H1 (cell line): ENCODE results near the gene RIPOR3. TPM values are rescaled to one million over a fixed set of nuclear protein-coding genes. Genes with fewer than 3 reads are reported as not detected.

ENCODE experiments used
- CTCF ChIA-PET: fragments of 300-600 bp; sonication (Branson Sonifier 250); formaldehyde crosslinking; loops from one replicate; lab custom pipeline; 2021; ENCODE audit not compliant: partially characterized antibody; lab: Charles Lee
- POLR2A ChIA-PET: fragments of 300-600 bp; sonication (Branson Sonifier 250); formaldehyde crosslinking; loops from one replicate; lab custom pipeline; 2021; ENCODE audit warnings: inconsistent platforms; ENCODE audit not compliant: partially characterized antibody; lab: Charles Lee
- DNase-seq, 2 experiments: peaks; one replicate each; pipeline versions ENCODE4 v3.0.0 to v3.0.0-alpha.2; 2010 to 2022; ENCODE audit warnings: low spot score in 2 of 2, low read depth in 1 of 2, mixed read lengths in 1 of 2
- FAIRE-seq: peaks from 2 replicates; lab custom pipeline; 2011; peaks lifted over from hg19 to GRCh38; lab: Jason Lieb, UNC
- H2AFZ ChIP-seq: 2 replicates; pipeline ENCODE4 v1.8.1; 2012; ENCODE audit warnings: low read length, inconsistent platforms
- H2AK5ac ChIP-seq: 2 replicates; pipeline ENCODE4 v1.6.1; 2013; ENCODE audit warnings: low read depth, low read length
- H2BK120ac ChIP-seq: replicated peaks from 2 replicates; pipeline ENCODE3; 2013; ENCODE audit warnings: low read depth, low read length, inconsistent platforms
- H2BK12ac ChIP-seq: 2 replicates; pipeline ENCODE4 v1.6.1; 2013; ENCODE audit warnings: low read depth, low read length
- H2BK15ac ChIP-seq: 2 replicates; pipeline ENCODE4 v1.6.1; 2013; ENCODE audit warnings: low read length
- H2BK20ac ChIP-seq: 2 replicates; pipeline ENCODE4 v1.6.1; 2013; ENCODE audit warnings: low read length
- H2BK5ac ChIP-seq: 2 replicates; pipeline ENCODE4 v1.6.1; 2013; ENCODE audit warnings: low read depth, low read length
- H3K14ac ChIP-seq: 2 replicates; pipeline ENCODE4 v1.6.1; 2013; ENCODE audit warnings: inconsistent platforms; ENCODE audit not compliant: insufficient read length
- H3K18ac ChIP-seq: 2 replicates; pipeline ENCODE4 v1.6.1; 2013; ENCODE audit warnings: low read length; ENCODE audit errors: extremely low read depth
- H3K23ac ChIP-seq: 2 replicates; pipeline ENCODE4 v1.6.1; 2013; ENCODE audit warnings: inconsistent platforms; ENCODE audit not compliant: insufficient read length
- H3K23me2 ChIP-seq: 2 replicates; pipeline ENCODE4 v1.6.1; 2013; ENCODE audit warnings: low read depth, low read length
- H3K27ac ChIP-seq: 2 replicates; pipeline ENCODE4 v1.6.1; 2011; ENCODE audit warnings: low read depth, low read length, inconsistent platforms
- H3K27me3 ChIP-seq, 4 experiments: replicated peaks in 1 of 4; 1 replicate in 1 of 4; 2 replicates in 3 of 4; pipeline versions ENCODE4 v1.6.1 to v1.8.1; 2011 to 2013; ENCODE audit warnings: low read length in 3 of 4, mild to moderate bottlenecking in 3 of 4, inconsistent platforms in 2 of 4, mixed read lengths in 2 of 4, moderate library complexity in 1 of 4; ENCODE audit not compliant: control insufficient read depth in 3 of 4, insufficient read depth in 3 of 4; ENCODE audit errors: extremely low read depth in 1 of 4
- H3K36me3 ChIP-seq, 4 experiments: 2 replicates each; pipeline versions ENCODE4 v1.6.1 to v1.8.1; 2011 to 2013; ENCODE audit warnings: mild to moderate bottlenecking in 4 of 4, low read length in 3 of 4, moderate library complexity in 2 of 4, control low read depth in 1 of 4, inconsistent platforms in 1 of 4; ENCODE audit not compliant: insufficient read depth in 4 of 4, control insufficient read depth in 2 of 4
- H3K4ac ChIP-seq: replicated peaks from 2 replicates; pipeline ENCODE3; 2013; ENCODE audit warnings: low read length, low read depth, mixed read lengths, inconsistent platforms; ENCODE audit not compliant: insufficient read length
- H3K4me1 ChIP-seq, 4 experiments: replicated peaks in 1 of 4; 1 replicate in 1 of 4; 2 replicates in 3 of 4; pipeline versions ENCODE4 v1.6.1 to v1.8.1; 2011 to 2013; ENCODE audit warnings: low read length in 3 of 4, inconsistent platforms in 2 of 4, mixed read lengths in 1 of 4; ENCODE audit not compliant: insufficient read depth in 4 of 4, control insufficient read depth in 3 of 4
- H3K4me2 ChIP-seq, 2 experiments: 2 replicates each; pipeline versions ENCODE4 v1.6.1 to v1.8.1; 2011 to 2013; ENCODE audit warnings: low read depth in 2 of 2, low read length in 2 of 2, control low read depth in 1 of 2, inconsistent platforms in 1 of 2, mild to moderate bottlenecking in 1 of 2; ENCODE audit not compliant: insufficient read depth in 1 of 2
- H3K4me3 ChIP-seq, 4 experiments: fragments of 200-600, 300-600 bp in 1 of 4; sonication (generic), shearing (Covaris generic), sonication (Bioruptor Twin) in 1 of 4; 2 replicates each; pipeline versions ENCODE4 v1.5.1 to v1.8.1; 2011 to 2016; ENCODE audit warnings: low read length in 4 of 4, low read depth in 3 of 4, control low read depth in 2 of 4, inconsistent platforms in 2 of 4, mild to moderate bottlenecking in 2 of 4, mixed read lengths in 1 of 4, moderate library complexity in 1 of 4; ENCODE audit not compliant: insufficient read depth in 2 of 4; ENCODE audit errors: extremely low read depth in 1 of 4
- H3K56ac ChIP-seq: replicated peaks from 2 replicates; pipeline ENCODE3; 2013; ENCODE audit warnings: low read depth, mild to moderate bottlenecking, mixed read lengths, low read length, inconsistent platforms; ENCODE audit not compliant: insufficient read length
- H3K79me1 ChIP-seq: 2 replicates; pipeline ENCODE4 v1.6.1; 2013; ENCODE audit warnings: low read depth, low read length, control low read depth
- H3K79me2 ChIP-seq, 2 experiments: 2 replicates each; pipeline versions ENCODE4 v1.6.1 to v1.8.1; 2012 to 2013; ENCODE audit warnings: low read length in 2 of 2, mild to moderate bottlenecking in 2 of 2, inconsistent platforms in 1 of 2; ENCODE audit not compliant: insufficient read depth in 2 of 2, control insufficient read depth in 1 of 2
- H3K9ac ChIP-seq, 4 experiments: replicated peaks in 1 of 4; 1 replicate in 1 of 4; 2 replicates in 3 of 4; pipeline versions ENCODE4 v1.6.1 to v1.8.1; 2011 to 2013; ENCODE audit warnings: low read depth in 3 of 4, low read length in 3 of 4, control low read depth in 2 of 4, mild to moderate bottlenecking in 2 of 4, moderate library complexity in 2 of 4, inconsistent platforms in 1 of 4; ENCODE audit errors: extremely low read depth in 1 of 4
- H3K9me3 ChIP-seq, 2 experiments: 2 replicates each; pipeline versions ENCODE4 v1.6.1 to v1.8.1; 2012 to 2013; ENCODE audit warnings: mild to moderate bottlenecking in 2 of 2, moderate library complexity in 2 of 2, control low read depth in 1 of 2, inconsistent platforms in 1 of 2, low read depth in 1 of 2, low read length in 1 of 2, mixed read lengths in 1 of 2; ENCODE audit not compliant: insufficient read depth in 2 of 2
- H4K20me1 ChIP-seq, 2 experiments: replicated peaks in 1 of 2; 2 replicates each; pipeline versions ENCODE3 to v1.8.1; 2011 to 2013; ENCODE audit warnings: inconsistent platforms in 2 of 2, low read length in 2 of 2, mild to moderate bottlenecking in 1 of 2; ENCODE audit not compliant: insufficient read depth in 2 of 2, control insufficient read depth in 1 of 2
- H4K5ac ChIP-seq: 2 replicates; pipeline ENCODE4 v1.6.1; 2013; ENCODE audit warnings: low read length, low read depth, mixed read lengths, inconsistent platforms; ENCODE audit not compliant: insufficient read length
- H4K8ac ChIP-seq: 2 replicates; pipeline ENCODE4 v1.8.0; 2013; ENCODE audit warnings: mild to moderate bottlenecking, moderate library complexity, low read length, inconsistent platforms; ENCODE audit not compliant: insufficient read depth; ENCODE audit errors: extremely low read depth
- H4K91ac ChIP-seq: replicated peaks from 2 replicates; pipeline ENCODE3; 2013; ENCODE audit warnings: low read length, mixed read lengths, inconsistent platforms; ENCODE audit not compliant: insufficient read length
- GTF2F1 ChIP-seq: IDR thresholded peaks from 2 replicates; pipeline ENCODE4 v1.6.1; 2012; ENCODE audit warnings: low read depth, low read length, improper control_type of control experiment, borderline replicate concordance
- NANOG ChIP-seq: IDR thresholded peaks from 2 replicates; pipeline ENCODE4 v1.6.1; 2011; ENCODE audit warnings: low read length, low read depth, mild to moderate bottlenecking, inconsistent platforms; ENCODE audit not compliant: insufficient read depth, poor library complexity, severe bottlenecking
- RBBP5 ChIP-seq: IDR thresholded peaks from 2 replicates; pipeline ENCODE4 v1.7.1; 2012; ENCODE audit warnings: low read depth, mild to moderate bottlenecking, inconsistent platforms, low read length, moderate library complexity, borderline replicate concordance
- SAP30 ChIP-seq: fragments of 300-600 bp; sonication (generic); IDR thresholded peaks from 2 replicates; pipeline ENCODE4 v1.7.1; 2012; ENCODE audit warnings: low read length, moderate library complexity, mild to moderate bottlenecking, inconsistent platforms; ENCODE audit not compliant: insufficient read depth, insufficient replicate concordance
- WGBS, 2 experiments: shearing (Covaris generic) in 1 of 2; methylation state at CpG; one replicate each; pipeline versions ENCODE4 v1.1.6 to v1.1.7; 2013 to 2015; ENCODE audit warnings: low lambda C conversion rate in 2 of 2, mixed read lengths in 2 of 2, inconsistent platforms in 1 of 2, low coverage in 1 of 2, missing lambda C conversion rate in 1 of 2; ENCODE audit not compliant: insufficient replicate concordance in 2 of 2, insufficient coverage in 1 of 2, insufficient read length in 1 of 2; ENCODE audit errors: extremely low coverage in 1 of 2, missing lambda C conversion rate in 1 of 2; 5-methylcytosine and 5-hydroxymethylcytosine counted together
- polyA plus RNA-seq, 7 experiments: library from polyadenylated mRNA; depleted of rRNA in 3 of 7; stranded (reverse) in 5 of 7; unstranded in 2 of 7; fragments of >200 nt in 5 of 7; fragments of 200-250 nt in 2 of 7; gene quantifications; 1 replicate in 5 of 7; 2 replicates in 1 of 7; 4 replicates in 1 of 7; pipeline versions ENCODE4 v1.2.1 to v1.2.3, GENCODE V29; 2011 to 2013; ENCODE audit warnings: missing spikeins in 2 of 7, mixed read lengths in 2 of 7
- total RNA-seq: library from RNA; stranded (reverse); fragmentation: NEBNext Ultra II Directional; extraction: Animal tissue kit (Norgen Biotek cat#: 25700); gene quantifications from 2 replicates; pipeline ENCODE4 v1.2.1, GENCODE V29; 2021

Gene RIPOR3
- total and polyA plus RNA-seq, 2 of the 8 experiments (the other 6 are each of a cell fraction or from before 2014, with no cell fraction given) = 3.6 to 4.5 TPM

- Histone ChIP-seq H3K4me3 (peak overlapping the region; percentile 31 to 64 (median 50)), H4K5ac (no peak overlapping the region), H2BK15ac (peak overlapping the region; percentile 61; the same call in 1 of the 2 replicates), H4K20me1 (no peaks in the 10 kb centered on the region), H3K4ac (peak overlapping the region; percentile 28), H2BK20ac (peak overlapping the region; percentile 100), H2AK5ac (0 out of 2 replicates have a peak overlapping the region, but pooled peaks have one; percentile 40), H3K36me3 (no peaks in the 10 kb centered on the region), H3K79me1 (no peaks in the 10 kb centered on the region; the same call in 1 of the 2 replicates), H3K18ac (peak overlapping the region; percentile 72), H2BK120ac (peak overlapping the region; percentile 80), H4K8ac (peak overlapping the region; percentile 25; the same call in 1 of the 2 replicates), H3K56ac (no peak overlapping the region), H3K27ac (no peak overlapping the region), H3K23me2 (peaks cover 19% of the 10 kb centered on the region), H3K4me1 (peaks cover 16 to 24% (median 18%) of the 10 kb centered on the region in 4 experiments), H4K91ac (peak overlapping the region; percentile 56), H3K14ac (no peak overlapping the region), H3K23ac (no peak overlapping the region), H2BK12ac (peak overlapping the region; percentile 90), H3K27me3 (0 out of 7 replicates have a peak, but pooled peaks cover 0 to 2% (median 0%) of the 10 kb centered on the region in 4 experiments), H3K9ac (peak overlapping the region in 2 of 4 experiments; percentile 25 to 51; a peak in 2 of 7 replicates), H2BK5ac (peak overlapping the region; percentile 79; the same call in 1 of the 2 replicates), H2AFZ (peak overlapping the region; percentile 25), H3K9me3 (no peaks in the 10 kb centered on the region), H3K4me2 (peak overlapping the region; percentile 85 to 93), H3K79me2 (no peaks in the 10 kb centered on the region; a peak in 1 of 4 replicates)
- 13% methylated on average over 23 of the region's 23 CpGs; no CpG with 5 or more reads in 1 of the 2 experiments for WGBS, 2 experiments
- no peak for DNase-seq
- POLR2A ChIA-PET = interaction anchor here (1.0 to 1.6 kb wide), 4 partner anchors 11 to 58 kb away, joined by 3 to 4 read pairs (median 4); no protein-coding TSS in a partner anchor
- CTCF ChIA-PET = interaction anchor here (0.6 to 2.4 kb wide), 17 partner anchors 15 to 130 kb away, joined by 3 to 9 read pairs (median 4); partner anchors contain the start of gene BCAS4
- FAIRE-seq = no peak
- peak; percentile 6 for TF ChIP-seq NANOG
- peak; percentile 9 for TF ChIP-seq SAP30
- no peak for TF ChIP-seq RBBP5
- TF ChIP-seq GTF2F1 = no peak
These were observed 520 bp upstream of the RIPOR3 start for GRCh38 chr20:50691573-50692551.
